ENCODE results near the gene ALDH5A1.

DNA sequence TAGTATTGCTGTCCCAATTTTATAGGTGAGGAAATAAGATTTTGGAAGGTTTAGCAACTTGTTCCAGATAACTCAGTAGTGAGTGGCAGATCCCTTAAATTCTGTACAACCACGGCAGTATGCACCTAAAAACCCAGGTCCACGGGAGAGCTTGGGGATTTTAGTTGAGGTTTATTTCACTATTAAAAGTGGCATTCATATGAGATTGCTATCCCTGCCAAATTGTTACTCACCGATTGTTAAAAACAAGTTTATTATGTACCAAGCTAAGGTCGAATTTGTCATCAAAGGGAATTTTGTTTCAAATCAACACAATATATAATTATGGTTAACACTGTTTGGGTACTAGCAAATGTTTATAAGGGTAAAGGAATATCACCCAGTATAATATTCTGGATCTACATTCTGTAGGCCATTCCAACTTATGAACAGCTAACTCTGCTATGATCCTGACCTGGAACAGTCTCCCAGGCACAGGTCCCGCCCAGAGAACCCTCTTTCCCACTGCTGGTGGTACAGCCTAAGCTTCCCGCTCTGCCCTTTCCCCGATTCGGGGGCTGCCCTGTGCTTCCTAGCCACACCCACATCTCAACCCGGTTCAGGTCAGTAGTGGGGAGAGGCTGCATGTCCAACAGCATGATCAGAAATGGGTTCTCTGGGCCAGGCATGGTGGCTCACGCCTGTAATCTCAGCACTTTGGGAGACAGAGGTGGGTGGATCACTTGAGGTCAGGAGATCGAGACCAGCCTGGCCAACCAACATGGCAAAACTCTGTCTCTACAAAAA, 30.3 kb upstream of the ALDH5A1 start:
- TF ChIP-seq SP2 (CRISPR knock-in tag; IDR thresholded peaks at IDR 0.05) (no peak), EP300 (IDR thresholded peaks at IDR 0.05; ENCODE audit: low read depth in 2 of 2, low read length in 2 of 2) (no peak), EP300 (CRISPR knock-in tag; IDR thresholded peaks at IDR 0.05; ENCODE audit: borderline replicate concordance) (no peak), RFX5 (IDR thresholded peaks at IDR 0.05; ENCODE audit: low read depth, low read length) (no peak), CREM (IDR thresholded peaks at IDR 0.05) (no peak), CREM (CRISPR knock-in tag; IDR thresholded peaks at IDR 0.05) (no peak), ZFP36 (IDR thresholded peaks at IDR 0.05; ENCODE audit: borderline replicate concordance, low read depth, low read length, partially characterized antibody) (no peak), SALL2 (CRISPR knock-in tag; IDR thresholded peaks at IDR 0.05) (no peak), KDM4B (CRISPR knock-in tag; IDR thresholded peaks at IDR 0.05) (no peak), HNRNPK (IDR thresholded peaks at IDR 0.05; ENCODE audit: low read depth, low read length, poor library complexity, severe bottlenecking) (no peak), CTCF (CRISPR knock-in tag; IDR thresholded peaks at IDR 0.05) (no peak), FOXP1 (IDR thresholded peaks at IDR 0.05) (no peak), FOXP1 (CRISPR knock-in tag; IDR thresholded peaks at IDR 0.05) (no peak)
- TF ChIP-seq, protein P1, sequence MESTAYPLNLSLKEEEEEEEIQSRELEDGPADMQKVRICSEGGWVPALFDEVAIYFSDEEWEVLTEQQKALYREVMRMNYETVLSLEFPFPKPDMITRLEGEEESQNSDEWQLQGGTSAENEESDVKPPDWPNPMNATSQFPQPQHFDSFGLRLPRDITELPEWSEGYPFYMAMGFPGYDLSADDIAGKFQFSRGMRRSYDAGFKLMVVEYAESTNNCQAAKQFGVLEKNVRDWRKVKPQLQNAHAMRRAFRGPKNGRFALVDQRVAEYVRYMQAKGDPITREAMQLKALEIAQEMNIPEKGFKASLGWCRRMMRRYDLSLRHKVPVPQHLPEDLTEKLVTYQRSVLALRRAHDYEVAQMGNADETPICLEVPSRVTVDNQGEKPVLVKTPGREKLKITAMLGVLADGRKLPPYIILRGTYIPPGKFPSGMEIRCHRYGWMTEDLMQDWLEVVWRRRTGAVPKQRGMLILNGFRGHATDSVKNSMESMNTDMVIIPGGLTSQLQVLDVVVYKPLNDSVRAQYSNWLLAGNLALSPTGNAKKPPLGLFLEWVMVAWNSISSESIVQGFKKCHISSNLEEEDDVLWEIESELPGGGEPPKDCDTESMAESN (CRISPR knock-in tag; conservative IDR thresholded peaks at IDR 0.05) = no peak

All from HepG2 (cell line).